Upper lobe of left lung (tissue), 4 donors: Measurements from ENCODE around the gene NFATC2IP.
"Not testable (repeated sequence)": the region's sequence is repeated elsewhere in the genome, so short reads cannot be mapped to it uniquely, and the experiment has no call there.

Source experiments
- POLR2A ChIP-seq, 4 donors: fragments of 450-650 bp; IDR thresholded peaks; one replicate each; pipeline ENCODE4 v1.5.1; 2016 to 2017; ENCODE audit warnings: antibody characterized with exemption in 4 of 4, mild to moderate bottlenecking in 2 of 4
- TF ChIP-seq, protein P1 (sequence below), 6 experiments: fragments of 450-650 bp in 4 of 6; fragments of 200-600 bp in 2 of 6; sonication (generic) in 2 of 6; IDR thresholded peaks; one replicate each; pipeline ENCODE4 v1.5.1; 2016 to 2019; ENCODE audit warnings: antibody characterized with exemption in 6 of 6

DNA sequence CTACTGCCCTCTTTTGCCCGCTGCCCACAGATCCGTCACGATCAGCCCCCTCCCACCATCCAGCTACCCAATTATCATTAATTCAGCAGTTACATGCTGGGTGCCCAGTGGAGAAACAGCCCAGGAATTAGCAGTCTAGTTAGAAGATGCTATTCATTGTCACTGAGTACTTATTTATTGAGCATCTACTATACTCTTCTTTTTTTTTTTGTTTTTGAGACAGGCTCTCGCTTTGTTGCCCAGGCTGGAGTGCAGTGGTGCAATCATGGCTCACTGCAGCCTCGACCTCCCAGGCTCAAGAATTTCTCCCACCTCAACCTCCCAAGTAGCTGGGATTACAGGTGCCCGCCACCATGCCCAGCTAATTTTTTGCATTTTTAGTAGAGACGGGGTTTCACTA is 10.9 kb upstream of the NFATC2IP start:
- TF ChIP-seq, protein P1, sequence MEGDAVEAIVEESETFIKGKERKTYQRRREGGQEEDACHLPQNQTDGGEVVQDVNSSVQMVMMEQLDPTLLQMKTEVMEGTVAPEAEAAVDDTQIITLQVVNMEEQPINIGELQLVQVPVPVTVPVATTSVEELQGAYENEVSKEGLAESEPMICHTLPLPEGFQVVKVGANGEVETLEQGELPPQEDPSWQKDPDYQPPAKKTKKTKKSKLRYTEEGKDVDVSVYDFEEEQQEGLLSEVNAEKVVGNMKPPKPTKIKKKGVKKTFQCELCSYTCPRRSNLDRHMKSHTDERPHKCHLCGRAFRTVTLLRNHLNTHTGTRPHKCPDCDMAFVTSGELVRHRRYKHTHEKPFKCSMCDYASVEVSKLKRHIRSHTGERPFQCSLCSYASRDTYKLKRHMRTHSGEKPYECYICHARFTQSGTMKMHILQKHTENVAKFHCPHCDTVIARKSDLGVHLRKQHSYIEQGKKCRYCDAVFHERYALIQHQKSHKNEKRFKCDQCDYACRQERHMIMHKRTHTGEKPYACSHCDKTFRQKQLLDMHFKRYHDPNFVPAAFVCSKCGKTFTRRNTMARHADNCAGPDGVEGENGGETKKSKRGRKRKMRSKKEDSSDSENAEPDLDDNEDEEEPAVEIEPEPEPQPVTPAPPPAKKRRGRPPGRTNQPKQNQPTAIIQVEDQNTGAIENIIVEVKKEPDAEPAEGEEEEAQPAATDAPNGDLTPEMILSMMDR (IDR thresholded peaks at IDR 0.05), result not testable (repeated sequence)
- TF ChIP-seq POLR2A (IDR thresholded peaks at IDR 0.05), result not testable (repeated sequence)
